Measurements from ENCODE around the gene GAK. TPM values are rescaled to one million over a fixed set of nuclear protein-coding genes. Genes with fewer than 3 reads are reported as not detected.

The GAK gene
- total and polyA plus RNA-seq, 2 of the 4 experiments (the other 2 are of a cell fraction), result 45.1 to 133 TPM

DNA sequence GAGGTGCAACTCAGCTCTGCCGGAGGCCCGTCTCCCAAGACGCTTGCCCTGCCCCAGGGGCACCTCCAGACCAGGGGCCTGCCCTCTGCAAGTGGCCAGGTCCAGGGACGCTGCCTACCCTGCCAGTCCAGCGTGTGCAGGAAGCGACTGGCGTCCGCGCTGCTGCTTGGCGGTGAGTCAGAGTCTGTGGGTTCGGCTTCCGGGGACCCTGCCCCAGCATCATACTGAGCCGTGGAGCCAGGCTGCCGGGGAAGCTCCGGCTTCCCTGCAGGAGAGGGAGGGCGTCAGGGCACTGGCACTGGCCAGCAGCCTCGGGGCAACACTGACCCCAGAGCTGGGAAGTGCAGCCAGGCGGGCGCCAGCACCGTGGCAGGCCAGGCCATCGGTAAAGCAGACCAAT is 63.7 kb downstream of the GAK start:
- H2BK20ac ChIP-seq (ENCODE audit: low read depth, low read length), result no peak overlapping the region
- H3K27ac ChIP-seq (ENCODE audit: insufficient read depth, low read length), result no peak overlapping the region
- no peak overlapping the region for H4K5ac ChIP-seq (ENCODE audit: low read depth, low read length)
- no peak overlapping the region for H3K4ac ChIP-seq (ENCODE audit: low read depth, low read length)
- H2BK120ac ChIP-seq (ENCODE audit: low read depth, low read length), result no peak overlapping the region
- no peaks in the 10 kb centered on the region for H3K4me1 ChIP-seq (ENCODE audit: control insufficient read depth, insufficient read depth, low read length)
- ATAC-seq (ENCODE audit: low read depth) (no peak), DNase-seq (no peak)
- H2AFZ ChIP-seq (replicated peaks; ENCODE audit: low read length, poor library complexity), result no peak overlapping the region
- BruUV-seq (replicated peaks), result no TSS peak
- TF ChIP-seq MAFK (IDR thresholded peaks at IDR 0.05; ENCODE audit: low read depth, low read length), result no peak
- TF ChIP-seq, protein P1, sequence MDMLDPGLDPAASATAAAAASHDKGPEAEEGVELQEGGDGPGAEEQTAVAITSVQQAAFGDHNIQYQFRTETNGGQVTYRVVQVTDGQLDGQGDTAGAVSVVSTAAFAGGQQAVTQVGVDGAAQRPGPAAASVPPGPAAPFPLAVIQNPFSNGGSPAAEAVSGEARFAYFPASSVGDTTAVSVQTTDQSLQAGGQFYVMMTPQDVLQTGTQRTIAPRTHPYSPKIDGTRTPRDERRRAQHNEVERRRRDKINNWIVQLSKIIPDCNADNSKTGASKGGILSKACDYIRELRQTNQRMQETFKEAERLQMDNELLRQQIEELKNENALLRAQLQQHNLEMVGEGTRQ (IDR thresholded peaks at IDR 0.05; ENCODE audit: low read depth, low read length), result no peak
- no peak for TF ChIP-seq MAZ (IDR thresholded peaks at IDR 0.05; ENCODE audit: borderline replicate concordance, low read depth, low read length)
- no peak overlapping the region for H3K9ac ChIP-seq (ENCODE audit: low read depth, low read length)
- H3K4me2 ChIP-seq (ENCODE audit: low read depth, low read length), result no peak overlapping the region
- H3K18ac ChIP-seq (ENCODE audit: low read depth, low read length), result no peak overlapping the region
- no peak overlapping the region for H2BK15ac ChIP-seq (ENCODE audit: low read depth, low read length)
- ChIA-PET POLR2A (ENCODE audit: unreplicated experiment) (no interaction called here), CTCF (interaction anchor here (0.6 kb wide), 1 partner anchor 34 kb away, joined by 3 read pairs; no protein-coding TSS in a partner anchor)
- H4K8ac ChIP-seq (ENCODE audit: low read depth in 2 of 2, low read length in 2 of 2), result no peak overlapping the region
- peaks cover 0 to 13% of the 10 kb centered on the region in 2 experiments; a peak in 2 of 4 replicates for H3K79me1 ChIP-seq (ENCODE audit: low read depth in 1 of 2, low read length in 2 of 2)
- intact Hi-C loops (cut with micrococcal nuclease) (no loop called here), dilution Hi-C loops (cut with HindIII; ENCODE audit: low sequenced_read_pairs, unreplicated experiment) (no loop called here), in situ Hi-C loops (cut with MboI; ENCODE audit: low sequenced_read_pairs) (no loop called here)
- WGBS, 2 experiments (ENCODE audit: extremely low coverage in 2 of 2, insufficient read length in 1 of 2), result 100% methylated on average over 16 of the region's 21 CpGs; no CpG with 5 or more reads in 1 of the 2 experiments
- no peak overlapping the region for H2AK5ac ChIP-seq (ENCODE audit: low read depth, low read length)
- peaks cover 68% of the 10 kb centered on the region for H3K36me3 ChIP-seq (ENCODE audit: control insufficient read depth, insufficient read depth, low read length)
- no peaks in the 10 kb centered on the region for H3K9me3 ChIP-seq (ENCODE audit: control insufficient read depth, insufficient read depth, low read length)
- no peak overlapping the region for H3K23ac ChIP-seq (ENCODE audit: low read depth, low read length)
- no peaks in the 10 kb centered on the region for H3K27me3 ChIP-seq (ENCODE audit: control insufficient read depth, insufficient read depth, low read length)
- H3K56ac ChIP-seq (ENCODE audit: extremely low read depth, insufficient read depth, low read length), result no peak overlapping the region
- H2AK9ac ChIP-seq (replicated peaks; ENCODE audit: low read depth, low read length, poor library complexity), result no peak overlapping the region
- peaks cover 15% of the 10 kb centered on the region for H4K20me1 ChIP-seq (ENCODE audit: insufficient read depth, low read length)
- no peak overlapping the region for H3K14ac ChIP-seq (replicated peaks; ENCODE audit: low read depth, low read length)
- H3K9me1 ChIP-seq (ENCODE audit: insufficient read depth, low read length), result peaks cover 12% of the 10 kb centered on the region
- H3K4me3 ChIP-seq (ENCODE audit: insufficient read depth, low read depth, low read length), result no peak overlapping the region
- H4K91ac ChIP-seq (ENCODE audit: insufficient read depth, low read depth, low read length), result no peak overlapping the region
- H2BK5ac ChIP-seq (ENCODE audit: low read depth, low read length, poor library complexity, severe bottlenecking), result no peak overlapping the region

Measured in IMR-90 (cell line).